ENCODE results near the gene TXNDC11.
A peak's percentile ranks its signal among the peaks of the same experiment; 100 is the strongest.

Gene TXNDC11

GRCh38 chr16:11783319-11784037, 40.8 kb upstream of the TXNDC11 start:
- in situ Hi-C loops (cut with HindIII; ENCODE audit: low pct_ligation_motif_present, low sequenced_read_pairs), result no loop called here
- peaks cover 7% of the 10 kb centered on the region for H3K36me3 ChIP-seq (replicated peaks)
- H3K27ac ChIP-seq, result peak overlapping the region; percentile 86
- no peak for TF ChIP-seq CTCF (IDR thresholded peaks at IDR 0.05; ENCODE audit: low read depth, low read length, missing control alignments)
- no peak for DNase-seq
- H3K4me3 ChIP-seq (ENCODE audit: low read depth, low read length), result peak overlapping the region; percentile 30
- no peaks in the 10 kb centered on the region for H3K27me3 ChIP-seq (replicated peaks)

- Histone ChIP-seq H3K4me3 (ENCODE audit: low read depth, low read length) (no peak overlapping the region), H3K36me3 (replicated peaks) (peaks cover 18% of the 10 kb centered on the region), H3K27me3 (replicated peaks) (no peaks in the 10 kb centered on the region), H3K27ac (peak overlapping the region; percentile 86)
- no peak for DNase-seq
- no peak for TF ChIP-seq CTCF (IDR thresholded peaks at IDR 0.05; ENCODE audit: low read depth, low read length, missing control alignments)
- in situ Hi-C loops (cut with HindIII; ENCODE audit: low pct_ligation_motif_present, low sequenced_read_pairs), result no loop called here
Measured at GRCh38 chr16:11781773-11782172, 39.1 kb upstream of the TXNDC11 start.

GRCh38 chr16:11780991-11781680, 38.5 kb upstream of the TXNDC11 start:
- no peak overlapping the region for H3K27ac ChIP-seq
- no peak overlapping the region for H3K4me3 ChIP-seq (ENCODE audit: low read depth, low read length)
- H3K36me3 ChIP-seq (replicated peaks), result peaks cover 23% of the 10 kb centered on the region
- in situ Hi-C loops (cut with HindIII; ENCODE audit: low pct_ligation_motif_present, low sequenced_read_pairs), result no loop called here
- no peak for TF ChIP-seq CTCF (IDR thresholded peaks at IDR 0.05; ENCODE audit: low read depth, low read length, missing control alignments)
- H3K27me3 ChIP-seq (replicated peaks), result no peaks in the 10 kb centered on the region
- DNase-seq, result no peak

- TF ChIP-seq CTCF (IDR thresholded peaks at IDR 0.05; ENCODE audit: low read depth, low read length, missing control alignments), result no peak
- in situ Hi-C loops (cut with HindIII; ENCODE audit: low pct_ligation_motif_present, low sequenced_read_pairs), result no loop called here
Measured at GRCh38 chr16:11779074-11779473, 36.4 kb upstream of the TXNDC11 start.

GRCh38 chr16:11774065-11774626, 31.5 kb upstream of the TXNDC11 start:
- TF ChIP-seq CTCF (IDR thresholded peaks at IDR 0.05; ENCODE audit: low read depth, low read length, missing control alignments), result no peak
- peaks cover 70% of the 10 kb centered on the region for H3K36me3 ChIP-seq (replicated peaks)
- no peaks in the 10 kb centered on the region for H3K27me3 ChIP-seq (replicated peaks)
- in situ Hi-C loops (cut with HindIII; ENCODE audit: low pct_ligation_motif_present, low sequenced_read_pairs), result no loop called here
- no peak overlapping the region for H3K4me3 ChIP-seq (ENCODE audit: low read depth, low read length)
- H3K27ac ChIP-seq, result no peak overlapping the region
- no peak for DNase-seq

More at GRCh38 chr16:11779074-11779473, 36.4 kb upstream of the TXNDC11 start:
- Histone ChIP-seq H3K27me3 (replicated peaks) (no peaks in the 10 kb centered on the region), H3K4me3 (ENCODE audit: low read depth, low read length) (no peak overlapping the region), H3K36me3 (replicated peaks) (peaks cover 42% of the 10 kb centered on the region), H3K27ac (no peak overlapping the region)
- DNase-seq, result no peak

Measured in brain microvascular endothelial cell (primary cell).